ENCODE results near the gene FBXL12. TPM values are rescaled to one million over a fixed set of nuclear protein-coding genes. Genes with fewer than 3 reads are reported as not detected.
"Not testable (repeated sequence)": the region's sequence is repeated elsewhere in the genome, so short reads cannot be mapped to it uniquely, and the experiment has no call there.

The FBXL12 gene
- total RNA-seq, 1 donor from 2014 or later = 19.4 TPM

DNA sequence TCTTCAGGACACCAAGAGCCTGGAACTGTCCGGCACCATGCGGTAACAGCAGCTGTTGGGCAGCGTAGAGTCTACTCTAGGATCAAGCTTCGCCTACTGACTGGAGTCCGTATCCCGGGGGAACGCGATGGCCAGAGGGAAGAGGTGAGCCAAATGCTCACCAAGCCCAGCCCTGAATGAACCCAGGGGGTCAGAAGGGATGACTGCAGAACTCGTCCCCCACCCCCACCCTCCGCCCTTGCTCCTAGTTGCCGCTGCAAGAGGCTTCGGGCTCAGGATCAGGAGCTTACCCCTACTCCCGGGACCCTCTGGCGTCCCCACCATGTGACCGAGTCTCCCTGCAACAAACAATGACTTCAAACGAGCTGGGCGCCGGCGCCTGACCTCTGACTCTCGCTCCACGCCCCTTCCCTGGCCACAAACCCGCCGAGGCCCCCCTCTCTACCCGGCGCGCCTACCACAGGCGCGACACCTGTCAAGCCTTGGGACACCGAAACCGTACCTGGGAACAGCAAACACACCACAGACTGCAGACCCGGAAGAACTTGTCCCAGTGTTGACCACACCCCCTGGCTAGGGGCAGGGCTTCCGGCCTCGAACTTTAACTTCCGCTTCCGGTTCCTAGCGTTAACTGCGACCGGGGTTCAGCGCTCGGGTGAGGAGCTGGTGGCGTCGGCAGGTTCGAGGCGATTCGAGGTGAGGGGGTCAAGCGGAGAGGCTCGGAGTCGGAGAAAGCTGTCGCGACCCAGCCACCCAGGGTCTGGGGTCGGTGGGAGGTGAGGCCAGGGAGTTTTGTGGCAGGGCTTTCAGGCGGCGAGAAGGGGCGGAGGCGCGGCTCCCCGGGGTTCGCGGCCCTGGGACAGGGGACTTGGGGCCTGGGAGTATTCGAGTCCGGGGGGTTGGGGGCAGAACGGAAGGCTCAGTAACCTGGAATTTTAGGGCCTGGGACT lies 8.7 kb upstream of the FBXL12 start, which contains the start of gene UBL5:
UBL5 (plus strand) TSS at position 630 of the 950 bp plus-strand sequence. CDS start 420 bp downstream, outside the sequence.
- peak within 1 kb of the TSS; percentile 96 for H3K4me3 Mint-ChIP-seq
- peak; percentile 98 for DNase-seq
- H3K27ac Mint-ChIP-seq = peak within 1 kb of the TSS; percentile 92
- H3K4me1 Mint-ChIP-seq = peaks cover 22% of the 10 kb centered on the region
- H3K9me3 Mint-ChIP-seq = no peaks in the 10 kb centered on the region
- intact Hi-C loops (cut with micrococcal nuclease) = loop anchor here (1.0 kb wide), 2 partner anchors 8 kb away; partner anchors contain the start of genes FBXL12 and PIN1
- H3K27me3 Mint-ChIP-seq = no peaks in the 10 kb centered on the region
- peaks cover 28% of the 10 kb centered on the region for H3K36me3 Mint-ChIP-seq (ENCODE audit: low read depth)

GRCh38 chr19:9823816-9824215 lies 4.9 kb upstream of the FBXL12 start:
- Mint-ChIP-seq H3K4me1 (peaks cover 25% of the 10 kb centered on the region), H3K27ac (no peak overlapping the region), H3K27me3 (no peaks in the 10 kb centered on the region), H3K4me3 (no peak overlapping the region), H3K9me3 (no peaks in the 10 kb centered on the region), H3K36me3 (ENCODE audit: low read depth) (peaks cover 18% of the 10 kb centered on the region)
- intact Hi-C loops (cut with micrococcal nuclease) = no loop called here
- DNase-seq = no peak

DNA sequence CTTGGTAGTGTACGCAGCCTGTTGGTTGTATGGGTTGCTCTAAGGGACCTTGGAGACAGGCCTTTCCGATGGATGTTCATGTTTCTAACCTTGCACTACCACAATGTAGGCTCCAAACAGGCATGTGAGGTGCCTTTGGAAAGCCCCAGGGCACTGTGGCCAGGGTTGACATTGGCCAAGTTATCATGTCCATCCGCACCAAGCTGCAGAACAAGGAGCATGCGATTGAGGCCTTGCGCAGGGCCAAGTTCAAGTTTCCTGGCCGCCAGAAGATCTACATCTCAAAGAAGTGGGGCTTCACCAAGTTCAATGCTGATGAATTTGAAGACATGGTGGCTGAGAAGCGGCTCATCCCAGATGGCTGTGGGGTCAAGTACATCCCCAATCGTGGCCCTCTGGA lies 1.2 kb upstream of the FBXL12 start:
- H3K9me3 Mint-ChIP-seq; intact Hi-C loops (cut with micrococcal nuclease); H3K27me3 Mint-ChIP-seq; DNase-seq: not testable (repeated sequence)
- peaks cover 22% of the 10 kb centered on the region for H3K4me1 Mint-ChIP-seq
- peak overlapping the region; percentile 25 for H3K27ac Mint-ChIP-seq
- peaks cover 21% of the 10 kb centered on the region for H3K36me3 Mint-ChIP-seq (ENCODE audit: low read depth)
- peak overlapping the region; percentile 93 for H3K4me3 Mint-ChIP-seq

- peaks cover 9% of the 10 kb centered on the region for H3K9me3 Mint-ChIP-seq
- DNase-seq = no peak
- peak overlapping the region; percentile 94 for H3K27ac Mint-ChIP-seq
- H3K4me1 Mint-ChIP-seq = peaks cover 22% of the 10 kb centered on the region
- intact Hi-C loops (cut with micrococcal nuclease) = loop anchor here (1.0 to 2.0 kb wide), 6 partner anchors 8 to 1899 kb away; partner anchors contain the start of genes PIN1, SNAPC2, UBL5 and ZNF846
- peak overlapping the region; percentile 93 for H3K4me3 Mint-ChIP-seq
- no peaks in the 10 kb centered on the region for H3K27me3 Mint-ChIP-seq
- peaks cover 26% of the 10 kb centered on the region for H3K36me3 Mint-ChIP-seq (ENCODE audit: low read depth)
These were observed 674 bp upstream of the FBXL12 start for GRCh38 chr19:9819596-9819909.

DNA sequence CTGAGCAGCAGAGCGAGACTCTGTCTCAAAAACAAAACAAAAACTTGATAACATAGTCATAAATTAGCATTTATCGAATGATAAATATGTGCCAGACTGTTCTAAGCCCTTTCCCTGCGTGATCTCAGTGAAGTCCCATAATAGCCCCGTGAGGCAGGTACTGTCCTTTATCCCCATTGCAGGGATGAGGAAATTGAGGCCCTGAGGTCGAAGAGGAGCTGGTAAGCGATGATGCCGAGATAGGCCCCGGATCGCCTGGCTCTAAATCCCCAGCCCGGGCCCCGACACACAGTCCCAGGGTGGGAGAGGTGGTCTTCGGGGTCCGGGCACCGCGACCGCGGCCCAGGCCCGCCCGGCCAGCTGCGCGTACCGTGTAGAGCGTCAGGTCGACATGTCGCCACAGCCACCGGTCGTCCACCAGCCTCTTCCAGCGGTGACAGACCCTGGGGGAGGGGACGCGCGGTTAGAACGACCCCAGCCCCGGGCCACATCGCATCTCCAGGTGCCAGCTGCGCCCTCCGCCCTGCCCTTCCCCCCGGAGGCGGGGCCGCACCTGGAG lies 625 bp downstream of the FBXL12 start:
- H3K9me3 Mint-ChIP-seq = peaks cover 12% of the 10 kb centered on the region
- intact Hi-C loops (cut with micrococcal nuclease) = loop anchor here (2.0 kb wide), 2 partner anchors 33 to 1897 kb away; partner anchors contain the start of gene SNAPC2
- H3K36me3 Mint-ChIP-seq (ENCODE audit: low read depth) = peaks cover 28% of the 10 kb centered on the region
- no peaks in the 10 kb centered on the region for H3K27me3 Mint-ChIP-seq
- peak overlapping the region; percentile 93 for H3K4me3 Mint-ChIP-seq
- peaks cover 21% of the 10 kb centered on the region for H3K4me1 Mint-ChIP-seq
- H3K27ac Mint-ChIP-seq = peak overlapping the region; percentile 94
- no peak for DNase-seq

DNA sequence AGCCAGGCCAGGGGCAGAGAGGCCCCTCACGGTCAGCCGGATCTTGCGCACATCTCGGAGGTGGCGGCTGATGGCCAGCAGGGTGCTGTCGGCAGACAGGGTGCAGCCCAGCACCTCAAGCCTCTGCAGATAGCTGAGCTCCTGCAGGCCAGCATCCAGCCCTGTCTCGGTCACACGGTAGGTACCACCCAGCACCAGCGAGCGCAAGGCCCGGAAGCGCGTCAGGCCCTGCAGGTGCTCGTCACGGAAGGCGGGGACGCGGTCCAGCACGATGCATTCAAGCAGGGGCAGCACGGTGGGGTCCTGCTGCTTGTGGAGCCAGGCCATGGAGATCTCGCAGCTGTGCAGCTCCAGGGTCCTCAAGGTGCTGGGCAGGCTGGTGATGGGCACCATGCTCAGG lies 7.7 kb downstream of the FBXL12 start:
- H3K4me1 Mint-ChIP-seq = peaks cover 6% of the 10 kb centered on the region
- no peak overlapping the region for H3K27ac Mint-ChIP-seq
- intact Hi-C loops (cut with micrococcal nuclease) = no loop called here
- no peaks in the 10 kb centered on the region for H3K27me3 Mint-ChIP-seq
- H3K9me3 Mint-ChIP-seq = peaks cover 3% of the 10 kb centered on the region
- no peak overlapping the region for H3K4me3 Mint-ChIP-seq
- peaks cover 43% of the 10 kb centered on the region for H3K36me3 Mint-ChIP-seq (ENCODE audit: low read depth)
- no peak for DNase-seq

DNA sequence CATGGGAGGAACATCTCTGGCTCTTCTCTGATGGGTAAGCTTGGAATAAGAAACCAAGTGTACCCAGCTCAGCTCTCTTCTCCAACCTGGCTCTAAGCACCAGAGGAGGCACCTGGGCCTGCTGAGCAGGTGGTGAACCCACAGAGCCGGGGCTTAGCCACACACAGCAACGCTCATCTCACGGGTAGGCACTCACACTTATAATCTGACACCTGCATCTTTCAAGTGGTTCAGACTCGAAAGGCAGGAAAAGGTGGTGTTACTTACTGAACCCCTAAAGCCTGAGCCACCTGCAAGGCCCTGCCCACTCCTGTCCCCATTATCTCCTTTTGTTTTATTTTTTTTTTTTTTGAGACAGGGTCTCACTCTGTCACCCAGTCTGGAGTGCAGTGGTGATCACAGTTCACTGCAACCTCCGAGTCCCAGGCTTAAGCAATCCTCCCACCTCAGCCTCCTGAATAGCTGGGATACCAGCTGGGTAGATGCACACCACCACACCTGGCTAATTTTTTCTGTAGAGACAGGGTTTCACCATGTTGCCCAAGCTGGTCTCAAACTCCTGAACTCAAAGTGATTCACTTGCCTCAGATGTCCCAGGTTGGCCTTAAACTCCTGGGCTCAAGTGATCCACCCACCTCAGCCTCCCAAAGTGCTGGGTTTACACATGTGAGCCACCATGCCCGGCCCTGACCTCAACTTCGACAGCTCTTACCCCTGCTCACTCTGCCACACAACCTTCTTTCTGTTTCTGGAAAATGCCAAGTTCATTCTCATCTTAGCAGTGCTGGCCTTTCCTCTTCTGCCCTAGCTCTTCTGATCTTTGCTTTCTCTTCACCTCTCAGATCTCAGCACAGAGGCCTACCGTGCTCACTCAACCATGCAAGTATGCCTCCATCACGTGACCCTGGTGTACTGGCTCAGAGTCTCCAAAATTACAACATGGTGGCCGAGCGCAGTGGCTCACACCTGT lies 9.7 kb downstream of the FBXL12 start:
- DNase-seq = no peak
- peaks cover 3% of the 10 kb centered on the region for H3K9me3 Mint-ChIP-seq
- intact Hi-C loops (cut with micrococcal nuclease) = no loop called here
- no peak overlapping the region for H3K4me3 Mint-ChIP-seq
- H3K27ac Mint-ChIP-seq = no peak overlapping the region
- H3K36me3 Mint-ChIP-seq (ENCODE audit: low read depth) = peaks cover 31% of the 10 kb centered on the region
- H3K4me1 Mint-ChIP-seq = peaks cover 6% of the 10 kb centered on the region
- no peaks in the 10 kb centered on the region for H3K27me3 Mint-ChIP-seq

- no peak overlapping the region for H3K27ac Mint-ChIP-seq
- H3K4me1 Mint-ChIP-seq = peaks cover 6% of the 10 kb centered on the region
- H3K36me3 Mint-ChIP-seq (ENCODE audit: low read depth) = peaks cover 27% of the 10 kb centered on the region
- intact Hi-C loops (cut with micrococcal nuclease) = no loop called here
- DNase-seq = no peak
- no peaks in the 10 kb centered on the region for H3K9me3 Mint-ChIP-seq
- H3K4me3 Mint-ChIP-seq = no peak overlapping the region
- H3K27me3 Mint-ChIP-seq = no peaks in the 10 kb centered on the region
These were observed 12.1 kb downstream of the FBXL12 start for GRCh38 chr19:9806803-9807202.

GRCh38 chr19:9801976-9802375 lies 16.9 kb downstream of the FBXL12 start:
- H3K27me3 Mint-ChIP-seq = no peaks in the 10 kb centered on the region
- H3K9me3 Mint-ChIP-seq = no peaks in the 10 kb centered on the region
- H3K27ac Mint-ChIP-seq = no peak overlapping the region
- no peak overlapping the region for H3K4me3 Mint-ChIP-seq
- intact Hi-C loops (cut with micrococcal nuclease) = no loop called here
- H3K4me1 Mint-ChIP-seq = peaks cover 5% of the 10 kb centered on the region
- peaks cover 7% of the 10 kb centered on the region for H3K36me3 Mint-ChIP-seq (ENCODE audit: low read depth)
- no peak for DNase-seq

GRCh38 chr19:9799162-9799561 lies 19.7 kb downstream of the FBXL12 start:
- Mint-ChIP-seq H3K36me3 (ENCODE audit: low read depth) (peaks cover 7% of the 10 kb centered on the region), H3K27me3 (no peaks in the 10 kb centered on the region), H3K4me3 (no peak overlapping the region), H3K9me3 (no peaks in the 10 kb centered on the region), H3K4me1 (peaks cover 11% of the 10 kb centered on the region), H3K27ac (no peak overlapping the region)
- intact Hi-C loops (cut with micrococcal nuclease) = no loop called here
- no peak for DNase-seq

DNA sequence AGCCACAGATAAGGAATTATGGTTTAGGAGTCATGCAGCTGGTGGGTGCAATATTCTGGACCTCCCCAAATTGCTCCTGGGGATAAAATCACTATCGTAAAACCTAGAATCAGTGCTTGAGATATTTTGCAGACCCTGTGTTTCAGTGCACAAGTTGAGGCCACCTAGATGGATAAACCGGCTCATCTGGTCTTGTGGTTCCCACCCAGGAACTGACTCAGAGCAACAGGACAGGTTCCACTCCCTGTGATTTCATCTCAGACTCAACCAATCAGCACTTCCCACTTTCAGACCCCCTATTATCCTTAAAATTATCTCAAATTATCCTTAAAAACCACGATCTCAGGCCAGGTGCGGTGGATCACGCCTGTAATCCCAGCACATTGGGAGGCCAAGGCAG lies 21.0 kb downstream of the FBXL12 start:
- intact Hi-C loops (cut with micrococcal nuclease) = loop anchor here (2.0 kb wide), 2 partner anchors 211 to 657 kb away; partner anchors contain the start of gene ZNF317
- Mint-ChIP-seq H3K27ac (no peak overlapping the region), H3K9me3 (no peaks in the 10 kb centered on the region)

GRCh38 chr19:9796113-9796773 lies 22.6 kb downstream of the FBXL12 start:
- DNase-seq = peak; percentile 96
- Mint-ChIP-seq H3K4me3 (no peak overlapping the region), H3K4me1 (peaks cover 21% of the 10 kb centered on the region), H3K27ac (peak overlapping the region; percentile 63), H3K9me3 (no peaks in the 10 kb centered on the region), H3K27me3 (no peaks in the 10 kb centered on the region), H3K36me3 (ENCODE audit: low read depth) (peaks cover 1% of the 10 kb centered on the region)
- intact Hi-C loops (cut with micrococcal nuclease) = loop anchor here (1.0 to 2.0 kb wide), 8 partner anchors 11 to 655 kb away; partner anchors contain the start of genes ZNF266, ZNF317, ZNF426 and ZNF561

More for the DNA sequence above, 21.0 kb downstream of the FBXL12 start:
- Mint-ChIP-seq H3K27me3 (no peaks in the 10 kb centered on the region), H3K4me1 (peaks cover 15% of the 10 kb centered on the region), H3K4me3 (no peak overlapping the region), H3K36me3 (ENCODE audit: low read depth) (peaks cover 6% of the 10 kb centered on the region)
- no peak for DNase-seq
